Activated effector memory CD4-positive, alpha-beta T cell treated with anti-CD3 and anti-CD28 coated beads, Interleukin-2, amount 50 U/mL, for 16 hours (primary cell): Measurements from ENCODE around the gene ATF7IP2.
A peak's percentile ranks its signal among the peaks of the same experiment; 100 is the strongest.
"Not testable (repeated sequence)": the region's sequence is repeated elsewhere in the genome, so short reads cannot be mapped to it uniquely, and the experiment has no call there.

ENCODE experiments used
- DNase-seq: peaks from one replicate; pipeline ENCODE4 v3.0.0-alpha.2; 2020

The ATF7IP2 gene

DNA sequence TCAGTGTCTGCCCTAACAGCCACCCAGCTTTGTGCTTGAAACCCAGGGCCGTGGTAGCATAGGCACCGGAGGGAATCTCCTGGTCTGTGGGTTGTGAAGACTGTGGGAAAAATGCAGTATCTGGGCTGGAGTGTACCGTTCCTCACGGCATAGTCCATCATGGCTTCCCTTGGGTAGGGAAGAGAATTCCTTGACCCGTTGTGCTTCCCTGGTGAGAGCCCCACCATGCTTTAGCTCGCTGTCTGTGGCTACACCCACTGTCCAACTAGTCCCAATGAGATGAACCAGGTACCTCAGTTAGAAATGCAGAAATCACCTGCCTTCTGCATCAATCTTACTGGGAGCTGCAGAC is 67.3 kb downstream of the ATF7IP2 start:
- no peak for DNase-seq

DNA sequence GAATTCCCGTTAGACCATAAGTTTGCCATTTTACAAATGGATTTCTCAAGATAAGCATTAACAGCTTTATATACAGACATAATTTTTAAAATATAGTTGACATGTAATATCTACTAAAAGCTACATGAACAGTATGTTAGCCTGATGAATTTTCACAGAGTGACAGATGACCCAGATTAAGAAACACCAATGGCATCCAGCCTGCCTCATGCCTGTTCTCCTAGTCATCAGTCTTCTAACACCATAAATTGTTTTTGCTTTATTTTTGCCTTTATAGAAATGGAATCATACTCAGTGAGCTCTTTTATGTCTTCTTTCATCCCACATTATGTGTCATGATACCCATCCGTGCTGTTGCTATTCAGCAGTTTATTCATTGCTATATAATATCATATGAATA is 80.0 kb downstream of the ATF7IP2 start:
- DNase-seq = no peak

DNA sequence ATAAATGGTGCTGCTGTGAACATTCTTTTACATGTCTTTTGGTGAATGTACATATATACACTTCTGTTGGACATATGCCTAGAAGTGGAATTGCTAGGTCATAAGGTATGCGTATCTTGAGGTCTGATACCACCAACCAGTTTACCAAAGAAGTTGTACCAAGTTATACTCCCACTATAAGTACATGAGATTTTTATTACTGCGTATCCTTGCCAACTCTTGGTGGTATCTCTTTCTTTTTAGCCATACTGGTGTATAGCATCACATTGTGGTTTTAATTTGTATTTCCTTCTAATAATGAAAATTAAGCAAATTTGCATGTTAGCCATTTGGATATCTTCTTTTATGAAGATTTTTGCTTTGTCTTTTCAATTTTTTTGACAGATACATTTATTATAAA is 80.5 kb downstream of the ATF7IP2 start:
- no peak for DNase-seq

DNA sequence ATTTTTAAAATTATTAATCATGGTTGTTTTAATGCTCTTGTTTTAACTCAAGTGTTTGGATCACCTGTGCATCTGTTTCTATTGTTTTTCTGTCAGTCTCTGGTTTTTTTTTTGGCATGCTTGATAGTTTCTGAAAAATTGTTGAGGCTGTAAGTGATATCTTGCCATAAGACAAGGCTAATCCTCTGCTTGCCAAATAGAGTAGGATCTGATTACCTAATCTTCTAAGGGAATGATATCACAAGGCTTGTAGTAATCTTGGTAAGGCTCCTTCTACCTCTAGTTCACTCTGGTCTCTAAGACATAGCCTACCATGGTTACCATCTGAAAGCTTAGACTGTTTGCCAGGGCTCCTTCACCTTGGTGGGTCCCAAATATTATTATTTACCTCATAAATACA is 81.0 kb downstream of the ATF7IP2 start:
- DNase-seq = no peak

DNA sequence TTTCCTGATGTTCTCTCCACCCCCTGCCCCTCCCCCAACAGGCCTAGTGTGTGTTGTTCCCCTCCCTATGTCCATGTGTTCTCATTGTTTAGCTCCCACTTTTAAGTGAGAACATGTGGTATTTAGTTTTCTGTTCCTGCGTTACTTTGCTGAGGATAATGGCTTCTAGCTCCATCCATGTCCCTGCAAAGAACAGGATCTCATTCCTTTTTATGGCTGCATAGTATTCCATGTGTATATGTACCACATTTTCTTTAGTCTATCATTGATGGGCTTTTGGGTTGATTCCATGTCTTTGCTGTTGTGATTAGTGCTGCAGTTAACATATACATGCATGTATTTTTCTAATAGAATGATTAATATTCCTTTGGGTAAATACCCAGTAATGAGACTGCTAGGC is 90.8 kb downstream of the ATF7IP2 start:
- not testable (repeated sequence) for DNase-seq

DNA sequence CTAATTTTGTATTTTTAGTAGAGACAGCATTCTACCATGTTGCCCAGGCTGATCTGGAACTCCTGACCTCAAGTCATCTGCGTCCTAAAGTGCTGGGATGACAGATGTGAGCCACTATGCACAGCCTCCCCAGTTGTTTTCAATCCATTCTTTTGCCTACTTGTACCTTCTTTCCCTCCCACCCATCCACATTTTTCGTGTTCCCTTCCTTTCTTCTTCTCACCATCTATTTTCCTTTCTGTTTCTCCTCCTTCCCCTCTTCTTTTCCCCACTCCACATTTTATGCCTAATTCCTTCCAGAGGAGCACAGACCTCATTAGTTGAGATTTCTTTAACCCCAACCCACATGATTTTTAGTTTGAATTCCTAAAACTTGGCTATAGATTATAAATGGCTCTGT is 94.3 kb downstream of the ATF7IP2 start:
- no peak for DNase-seq

DNA sequence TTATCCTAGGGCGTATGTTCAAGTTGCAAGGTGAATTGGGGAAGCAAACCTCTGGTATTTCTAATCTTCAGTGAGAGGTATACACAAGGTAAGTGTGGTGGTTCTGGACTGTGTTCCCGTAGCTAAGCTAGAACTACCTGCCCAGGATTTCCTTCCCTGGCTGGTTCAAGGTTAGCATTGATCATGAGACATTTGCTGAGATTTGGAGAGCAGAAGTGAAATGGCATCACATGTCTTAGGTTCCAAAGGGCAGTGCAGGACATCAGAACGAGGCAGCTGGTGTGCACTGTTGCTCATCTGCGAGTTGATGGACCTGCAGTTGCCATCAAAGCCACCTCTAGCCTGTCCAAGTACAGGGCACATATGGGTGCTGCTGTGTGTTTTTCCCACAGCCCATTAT is 99.3 kb downstream of the ATF7IP2 start:
- DNase-seq = no peak

DNA sequence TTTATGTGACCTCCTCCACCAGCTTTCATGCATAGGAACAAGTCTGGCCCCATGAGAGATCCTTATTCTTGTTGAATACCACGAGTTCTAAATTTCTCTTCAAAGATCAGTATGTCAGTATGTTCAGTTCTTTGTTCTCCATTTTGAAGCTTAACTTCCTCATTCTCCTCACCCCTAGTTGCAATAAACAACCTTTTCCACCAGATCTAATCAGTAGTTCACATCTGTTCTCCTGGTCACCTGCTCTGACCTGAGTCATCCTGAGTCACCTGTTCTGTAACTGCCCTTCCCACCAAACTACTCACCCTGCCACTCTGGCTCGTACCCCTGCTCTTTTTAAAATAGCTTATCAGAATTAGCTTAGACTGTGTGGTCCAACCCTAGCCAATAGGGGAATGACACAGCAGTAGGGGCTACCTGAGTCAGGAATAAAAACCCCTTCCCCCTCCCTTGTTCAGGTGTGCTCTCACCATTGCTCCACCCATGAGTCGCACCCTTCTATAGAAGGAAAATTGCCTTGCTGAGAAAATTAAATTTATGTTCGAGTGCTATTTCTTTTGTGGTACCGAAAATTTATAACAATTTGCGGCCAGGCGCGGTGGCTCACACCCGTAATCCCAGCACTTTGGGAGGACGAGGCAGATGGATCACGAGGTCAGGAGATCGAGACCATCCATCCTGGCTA is 100.0 kb downstream of the ATF7IP2 start:
- DNase-seq = no peak

DNA sequence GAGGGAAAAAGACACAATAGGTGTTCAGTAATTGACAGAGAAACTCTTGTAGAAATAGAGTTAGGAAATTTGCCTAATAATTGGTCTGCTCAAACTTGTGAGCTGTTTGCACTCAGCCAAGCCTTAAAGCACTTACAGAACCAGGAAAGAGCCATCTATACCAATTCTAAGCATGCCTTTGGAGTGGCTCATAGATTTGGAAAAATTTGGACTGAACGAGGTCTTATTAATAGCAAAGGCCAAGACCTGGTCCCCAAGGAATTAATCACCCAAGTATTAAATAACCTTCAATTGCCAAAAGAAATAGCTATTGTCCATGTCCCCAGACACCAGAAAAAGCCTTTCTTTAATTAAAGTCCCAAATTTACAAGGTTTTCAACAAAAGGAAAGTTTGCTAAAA is 104.3 kb downstream of the ATF7IP2 start:
- no peak for DNase-seq

DNA sequence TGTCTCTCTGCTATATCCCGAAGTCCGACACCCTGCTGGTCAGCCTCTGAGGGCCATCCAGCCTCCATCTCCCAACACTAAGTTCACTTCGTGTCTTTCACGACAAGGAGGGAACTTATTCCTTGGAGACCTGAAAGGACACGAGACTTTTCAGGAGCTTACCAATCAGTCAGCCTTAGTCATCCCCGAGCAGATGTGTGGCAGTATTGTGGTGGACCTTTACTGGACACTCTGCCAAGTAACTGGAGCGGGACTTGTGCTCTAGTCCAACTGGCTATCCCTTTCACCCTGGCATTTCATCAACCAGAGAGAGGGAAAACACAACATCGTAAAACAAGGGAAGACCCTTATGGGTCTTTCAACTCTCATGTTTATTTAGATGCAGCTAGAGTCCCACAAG is 107.4 kb downstream of the ATF7IP2 start:
- no peak for DNase-seq

DNA sequence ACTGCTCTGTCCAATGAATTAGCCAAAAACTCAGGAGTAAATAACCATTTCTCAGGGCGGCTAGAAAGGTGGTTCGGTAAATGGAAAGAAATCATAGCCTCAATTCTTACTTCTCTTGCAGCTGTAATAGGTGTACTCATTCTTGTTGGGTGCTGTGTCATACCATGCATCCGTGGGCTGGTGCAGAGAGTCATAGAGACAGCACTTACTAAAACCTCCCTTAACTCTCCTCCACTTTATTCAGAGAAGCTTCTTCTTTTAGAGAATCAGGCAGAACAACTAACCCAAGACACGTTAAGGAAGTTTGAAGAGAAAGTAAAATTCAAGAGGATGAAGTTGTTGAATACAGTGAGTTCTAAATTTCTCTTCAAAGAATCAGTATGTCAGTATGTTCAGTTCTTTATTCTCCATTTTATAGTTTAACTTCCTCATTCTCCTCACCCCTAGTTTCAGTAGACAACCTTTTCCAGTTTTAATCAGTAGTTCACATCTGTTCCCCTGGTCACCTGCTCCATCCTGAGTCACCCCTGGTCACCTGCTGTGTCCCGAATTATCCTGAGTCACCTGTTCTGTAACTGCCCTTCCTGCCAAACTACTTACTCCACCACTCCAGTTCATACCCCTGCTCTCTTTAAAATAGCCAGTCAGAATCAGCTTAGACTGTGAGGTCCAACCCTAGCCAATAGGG is 108.6 kb downstream of the ATF7IP2 start:
- no peak for DNase-seq

DNA sequence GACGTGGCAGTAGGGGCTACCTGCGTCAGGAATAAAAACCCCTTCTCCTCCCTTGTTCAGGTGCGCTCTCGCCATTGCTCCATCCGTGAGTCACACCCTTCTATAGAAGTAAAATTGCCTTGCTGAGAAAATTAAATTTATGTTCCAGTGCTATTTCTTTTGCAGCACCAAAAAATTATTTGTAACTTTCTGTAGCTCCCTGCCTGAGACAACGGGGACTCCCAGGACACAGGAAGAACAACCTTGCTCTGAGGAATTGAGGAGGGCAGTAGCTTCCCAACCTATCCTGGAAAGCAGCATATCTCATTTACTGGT is 109.1 kb downstream of the ATF7IP2 start:
- DNase-seq = no peak

DNA sequence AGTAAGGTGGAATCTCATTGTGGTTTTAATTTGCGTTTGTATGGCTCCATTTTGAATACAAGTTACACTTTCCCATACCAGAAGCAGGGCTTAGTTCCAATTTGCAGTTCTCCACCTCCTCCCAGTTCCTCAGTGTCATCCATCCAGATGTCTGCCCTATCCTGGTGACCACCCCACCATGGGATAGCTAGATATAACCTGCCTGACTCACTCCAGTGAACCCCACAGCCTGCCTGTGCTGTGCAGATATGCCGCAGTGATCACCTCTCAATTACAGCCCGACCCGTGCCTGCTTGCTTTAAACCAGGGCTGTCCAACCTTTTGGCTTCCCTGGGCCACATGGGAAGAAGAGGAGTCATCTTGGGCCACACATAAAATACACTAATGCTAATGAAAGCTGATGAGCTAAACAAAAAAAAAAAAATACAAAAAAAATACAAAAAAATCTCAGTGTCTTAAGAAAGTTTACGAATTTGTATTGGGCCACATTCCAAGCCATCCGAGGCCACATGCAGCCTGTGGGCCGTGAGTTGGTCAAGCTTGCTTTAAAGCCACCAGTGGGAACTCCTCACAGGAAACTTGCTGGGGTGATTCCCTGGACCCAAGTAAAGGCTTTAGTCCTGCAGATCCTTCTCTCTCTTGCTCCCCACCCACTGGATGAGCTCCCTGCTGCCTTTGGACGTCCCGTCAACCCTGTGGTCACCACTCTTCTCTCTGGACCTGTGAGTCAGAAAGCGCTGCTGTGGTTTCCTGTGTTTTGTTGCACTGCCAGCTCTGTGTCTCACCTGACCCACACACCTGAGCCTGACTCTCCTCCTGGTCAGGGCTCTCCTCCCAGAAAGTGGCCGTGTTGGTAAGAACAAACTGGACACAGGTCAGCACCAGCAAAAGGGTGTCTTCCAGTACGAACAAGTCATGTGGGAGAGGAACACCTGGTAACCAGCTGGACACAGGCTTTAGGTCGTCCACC is 111.6 kb downstream of the ATF7IP2 start:
- no peak for DNase-seq

DNA sequence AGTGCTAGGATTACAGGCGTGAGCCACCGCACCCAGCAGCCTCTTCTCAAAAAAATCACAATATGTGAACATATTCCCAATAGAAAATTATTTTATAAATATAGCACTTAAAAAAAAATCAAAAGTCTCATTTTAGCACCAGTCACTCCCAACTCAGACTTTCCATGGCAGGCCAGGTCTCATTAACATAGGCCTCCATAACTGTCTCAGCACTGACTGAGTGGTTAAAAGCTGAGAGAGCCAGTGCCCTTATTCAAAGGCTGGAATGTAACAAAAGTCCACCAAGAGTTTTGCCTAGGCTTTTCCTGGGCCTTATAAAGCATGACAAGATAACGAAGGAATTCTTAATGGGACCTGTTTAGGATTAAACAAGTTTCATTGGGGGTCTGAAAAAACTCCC is 114.7 kb downstream of the ATF7IP2 start:
- no peak for DNase-seq

DNA sequence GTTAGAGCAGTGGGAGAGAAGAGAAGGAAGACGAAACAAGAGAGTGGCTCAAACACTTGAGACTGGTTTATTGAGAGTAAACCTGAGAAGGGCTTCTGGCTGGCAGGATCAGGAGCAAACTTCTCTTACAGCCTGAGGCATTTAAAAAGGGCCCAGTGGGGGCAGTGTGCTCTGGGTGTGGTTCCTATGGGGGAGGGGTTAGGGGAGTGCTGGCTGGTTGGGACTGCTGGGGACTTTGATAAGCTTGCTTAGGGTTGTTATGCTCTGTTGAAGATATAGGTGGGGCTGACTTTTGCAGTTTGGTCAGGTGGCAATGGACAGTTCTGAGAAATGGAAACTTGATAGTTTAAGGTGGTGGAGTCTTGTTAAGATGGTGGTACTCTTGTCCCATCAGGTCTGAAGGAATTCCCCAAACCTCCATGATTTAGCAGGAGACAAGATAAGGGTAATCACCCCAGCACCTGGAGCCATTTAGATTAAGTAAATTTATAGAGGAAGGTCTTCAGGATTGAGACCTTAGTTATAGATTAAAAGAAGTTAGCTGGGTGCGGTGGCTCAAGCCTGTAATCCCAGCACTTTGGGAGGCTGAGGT is 115.3 kb downstream of the ATF7IP2 start:
- DNase-seq = no peak

DNA sequence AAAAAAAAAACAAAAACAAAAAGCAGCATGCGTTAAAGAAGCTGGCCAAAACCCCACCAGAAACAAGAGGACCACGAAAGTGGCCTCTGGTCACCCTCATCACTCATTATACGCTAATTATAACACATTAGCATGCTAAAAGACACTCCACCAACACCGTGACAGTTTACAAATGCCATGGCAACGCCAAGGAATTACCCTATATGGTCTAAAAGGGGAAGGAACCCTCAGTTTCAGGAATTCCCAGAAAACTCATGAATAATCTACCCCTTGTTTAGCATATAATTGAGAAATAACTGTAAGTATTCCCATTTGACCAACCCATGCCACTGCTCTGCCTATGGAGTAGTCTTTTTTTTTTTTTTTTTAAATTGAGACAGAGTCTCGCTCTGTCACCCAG is 116.9 kb downstream of the ATF7IP2 start:
- DNase-seq = no peak

DNA sequence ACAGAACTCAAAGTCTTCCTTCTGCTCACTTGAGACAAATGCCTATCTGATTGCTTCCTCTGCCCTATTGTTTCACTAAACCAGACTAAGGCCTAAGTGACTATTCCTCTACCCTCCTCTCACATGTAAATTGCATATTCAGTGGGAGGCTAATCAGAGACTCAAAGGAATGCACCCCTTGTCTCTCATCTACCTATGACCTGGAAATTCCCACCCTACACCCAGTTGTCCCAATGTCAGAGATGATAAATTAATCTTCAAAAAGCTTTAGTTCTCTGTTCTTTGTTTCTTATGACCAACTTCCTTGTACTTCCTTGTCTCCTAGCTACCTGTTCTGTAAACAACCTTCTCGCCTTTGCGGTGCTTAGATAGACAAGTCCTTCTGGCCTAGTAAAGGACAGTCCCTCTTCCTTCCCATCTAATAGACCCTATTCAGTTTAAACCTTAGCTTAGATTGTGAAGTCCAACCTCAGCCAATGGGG is 118.6 kb downstream of the ATF7IP2 start:
- DNase-seq = no peak

DNA sequence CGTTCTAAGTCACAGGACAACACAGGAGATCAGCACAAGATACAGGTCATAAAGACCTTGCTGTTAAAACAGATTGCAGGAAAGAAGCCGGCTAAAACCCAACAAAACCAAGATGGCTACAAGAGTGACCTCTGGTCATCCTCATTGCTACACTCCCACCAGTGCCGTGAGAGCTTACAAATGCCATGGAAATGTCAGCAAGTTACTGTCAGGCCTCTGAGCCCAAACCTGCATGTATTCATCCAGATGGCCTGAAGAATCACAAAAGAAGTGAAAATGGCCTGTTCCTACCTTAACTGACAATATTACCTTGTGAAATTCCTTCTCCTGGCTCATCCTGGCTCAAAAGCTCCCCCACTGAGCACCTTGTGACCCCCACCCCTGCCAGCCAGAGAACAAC is 119.4 kb downstream of the ATF7IP2 start:
- DNase-seq = not testable (repeated sequence)

DNA sequence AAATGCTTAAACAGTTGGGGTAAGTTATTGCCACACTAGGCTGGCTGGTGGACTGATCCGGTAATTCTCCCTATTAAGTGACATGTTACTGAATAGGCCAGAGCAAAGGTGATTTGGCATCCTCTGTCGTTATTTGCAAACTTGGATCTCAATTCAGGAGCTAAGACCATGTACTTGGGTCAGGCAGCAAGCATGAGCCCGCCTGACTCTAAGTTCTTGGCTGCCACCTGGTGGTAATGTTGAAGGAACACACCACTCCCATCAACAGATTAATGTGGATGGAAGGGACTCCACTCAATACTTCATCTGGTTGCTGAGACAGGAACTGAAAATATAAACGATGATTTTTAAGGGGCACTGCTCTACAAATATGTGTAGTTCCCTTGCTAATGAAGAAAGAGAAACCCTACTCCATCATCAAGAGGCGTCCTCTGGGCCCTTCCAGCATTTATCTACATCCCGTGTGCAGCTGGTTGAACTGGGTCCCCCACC is 123.7 kb downstream of the ATF7IP2 start:
- DNase-seq = peak; percentile 82

DNA sequence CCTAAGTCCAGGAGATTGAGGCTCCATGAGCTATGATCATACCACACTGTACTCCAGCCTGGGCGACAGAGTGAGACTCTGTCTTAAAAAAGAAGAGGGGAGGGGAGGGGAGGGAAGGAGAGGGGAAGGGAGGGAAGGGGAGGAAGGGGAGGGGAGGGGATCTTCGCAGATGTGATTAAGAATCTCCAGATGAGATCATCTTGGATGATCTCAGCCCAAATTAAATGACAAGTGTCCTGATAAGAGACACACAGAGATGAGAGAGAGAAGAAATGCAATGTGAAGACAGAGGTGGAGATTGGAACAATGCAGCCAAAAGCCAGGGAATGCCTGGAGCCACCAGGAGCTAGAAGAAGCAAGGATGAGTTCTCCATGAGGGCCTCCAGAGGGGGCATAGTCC is 124.4 kb downstream of the ATF7IP2 start:
- no peak for DNase-seq

DNA sequence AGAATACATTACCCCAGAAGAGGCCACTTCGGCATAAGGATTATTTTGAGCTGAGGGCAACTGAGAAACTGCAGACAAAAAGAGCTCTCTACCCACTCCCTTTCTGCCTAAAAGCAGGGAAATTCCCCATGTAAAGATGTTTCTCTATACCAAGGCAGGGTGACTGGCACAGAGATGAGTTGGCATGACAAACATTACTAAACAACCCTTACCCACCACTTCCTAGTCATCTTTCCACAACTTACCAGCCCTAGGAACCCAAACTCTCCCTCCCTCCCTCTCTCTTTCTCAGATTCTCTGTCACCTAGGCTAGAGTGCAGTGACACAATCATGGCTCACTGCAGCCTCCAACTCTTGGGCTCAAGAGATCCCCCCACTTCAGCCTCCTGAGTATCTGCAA is 126.0 kb downstream of the ATF7IP2 start:
- no peak for DNase-seq

DNA sequence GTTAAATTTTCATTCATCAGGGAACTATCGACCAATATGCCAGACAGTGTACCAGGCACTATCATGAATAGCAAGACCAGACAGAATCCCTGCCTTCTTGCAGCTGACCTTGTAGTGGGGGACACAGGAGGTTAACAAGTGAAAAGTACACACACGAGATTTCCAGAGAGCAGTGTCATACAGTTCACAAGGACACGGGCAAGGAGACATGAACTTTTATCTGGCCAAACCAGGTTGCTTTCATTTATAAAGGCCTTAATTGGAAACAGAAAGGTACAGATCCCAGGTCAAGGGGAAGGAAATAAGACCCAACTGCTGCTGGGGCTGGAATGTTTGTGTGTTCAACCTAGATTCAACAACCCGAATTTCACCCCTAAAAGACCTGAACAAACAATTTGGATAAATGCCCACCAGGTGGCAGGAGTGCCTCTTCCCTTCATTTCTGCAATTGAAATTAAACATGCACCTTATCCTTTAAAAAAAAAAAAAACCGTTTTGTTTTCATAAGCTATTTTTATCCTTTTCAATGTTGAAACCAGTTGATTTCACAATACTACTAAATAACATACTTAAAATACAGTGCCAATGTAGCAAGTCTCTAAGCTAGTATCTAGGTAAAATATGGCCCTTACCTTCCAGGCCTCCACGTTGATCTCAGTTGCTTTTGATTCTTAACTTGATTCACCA is 128.7 kb downstream of the ATF7IP2 start:
- peak; percentile 72 for DNase-seq

DNA sequence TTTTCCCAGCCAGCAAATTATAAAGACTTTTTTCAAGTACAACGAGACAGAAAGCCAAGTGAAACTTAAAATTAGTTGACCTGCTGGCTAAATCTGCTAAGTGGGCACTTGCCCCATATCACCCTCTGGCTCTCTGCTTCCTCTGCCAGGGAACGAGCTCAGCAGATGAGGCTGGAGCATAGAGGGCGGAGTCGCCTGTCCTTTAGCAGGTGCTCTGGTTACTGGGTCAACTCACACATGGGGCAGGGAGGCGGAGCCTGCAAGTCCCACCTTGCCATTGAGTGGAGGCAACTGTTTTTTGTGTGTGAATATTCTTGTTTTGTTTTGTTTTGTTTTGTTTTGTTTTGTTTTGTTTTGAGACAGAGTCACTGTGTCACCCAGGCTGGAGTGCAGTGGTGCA is 132.0 kb downstream of the ATF7IP2 start:
- no peak for DNase-seq
